Left renal cortex interstitium (tissue), 4 donors: Measurements from ENCODE around the gene PCDH9. TPM values are rescaled to one million over a fixed set of nuclear protein-coding genes. Genes with fewer than 3 reads are reported as not detected.
"Not testable (repeated sequence)": the region's sequence is repeated elsewhere in the genome, so short reads cannot be mapped to it uniquely, and the experiment has no call there.

Source experiments
- DNase-seq, 4 donors: peaks; one replicate each; pipeline ENCODE4 v3.0.0-alpha.2; 2013; ENCODE audit warnings: low read depth in 4 of 4, low spot score in 2 of 4, missing footprints in 1 of 4
- polyA plus RNA-seq, 4 donors: library from polyadenylated mRNA; unstranded; fragments of 120-200 nt; gene quantifications; one replicate each; pipeline ENCODE4 v1.2.1, GENCODE V29; 2013; ENCODE audit not compliant: insufficient read length in 4 of 4

The PCDH9 gene
- polyA plus RNA-seq, 4 donors: 12.9 to 16.1 (median 13.7) TPM

- no peak for DNase-seq
Observed at GRCh38 chr13:67133476-67133875, 96.7 kb downstream of the PCDH9 start.

GRCh38 chr13:67131393-67131792 is 98.7 kb downstream of the PCDH9 start:
- DNase-seq: no peak

DNA sequence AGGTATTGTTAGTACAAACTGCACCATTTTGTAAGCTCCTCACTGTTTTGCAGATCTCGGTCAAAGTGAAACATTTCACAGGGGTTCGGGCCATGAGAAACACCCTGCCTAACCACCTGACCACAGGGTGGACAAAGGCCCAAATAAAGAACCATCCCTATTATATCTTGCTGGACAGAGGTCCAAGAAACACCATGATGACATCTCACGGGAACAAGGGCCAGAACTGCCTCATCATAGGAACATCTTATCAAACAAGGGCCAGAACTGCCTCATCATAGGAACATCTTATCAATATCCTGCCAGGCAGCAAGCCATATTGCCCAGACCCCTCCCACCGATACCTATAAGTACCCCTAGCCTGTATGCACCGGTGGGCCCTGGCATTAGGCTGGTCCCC is 99.7 kb downstream of the PCDH9 start:
- no peak for DNase-seq

- no peak for DNase-seq
Observed at GRCh38 chr13:67128136-67128535, 102.0 kb downstream of the PCDH9 start.

GRCh38 chr13:67125681-67126080 is 104.5 kb downstream of the PCDH9 start:
- no peak for DNase-seq

- no peak for DNase-seq
Observed at GRCh38 chr13:67123165-67123564, 107.0 kb downstream of the PCDH9 start.

DNA sequence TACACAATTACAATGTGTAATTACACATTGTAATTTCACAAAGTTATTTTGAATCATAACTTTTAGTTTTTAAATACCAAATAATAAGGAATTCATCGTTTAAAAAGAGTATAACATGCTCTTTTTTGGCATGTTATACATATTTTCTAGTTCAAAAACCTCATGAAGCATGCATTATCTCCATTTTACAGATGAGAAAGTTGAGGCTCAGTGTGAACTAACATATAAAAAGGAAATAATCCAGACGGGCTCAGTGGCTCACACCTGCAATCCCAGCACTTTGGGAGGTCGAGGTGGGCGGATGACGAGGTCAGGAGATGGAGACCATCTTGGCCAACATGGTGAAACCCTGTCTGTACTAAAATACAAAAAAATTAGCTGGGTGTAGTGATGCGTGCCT is 107.9 kb downstream of the PCDH9 start:
- DNase-seq: no peak

DNA sequence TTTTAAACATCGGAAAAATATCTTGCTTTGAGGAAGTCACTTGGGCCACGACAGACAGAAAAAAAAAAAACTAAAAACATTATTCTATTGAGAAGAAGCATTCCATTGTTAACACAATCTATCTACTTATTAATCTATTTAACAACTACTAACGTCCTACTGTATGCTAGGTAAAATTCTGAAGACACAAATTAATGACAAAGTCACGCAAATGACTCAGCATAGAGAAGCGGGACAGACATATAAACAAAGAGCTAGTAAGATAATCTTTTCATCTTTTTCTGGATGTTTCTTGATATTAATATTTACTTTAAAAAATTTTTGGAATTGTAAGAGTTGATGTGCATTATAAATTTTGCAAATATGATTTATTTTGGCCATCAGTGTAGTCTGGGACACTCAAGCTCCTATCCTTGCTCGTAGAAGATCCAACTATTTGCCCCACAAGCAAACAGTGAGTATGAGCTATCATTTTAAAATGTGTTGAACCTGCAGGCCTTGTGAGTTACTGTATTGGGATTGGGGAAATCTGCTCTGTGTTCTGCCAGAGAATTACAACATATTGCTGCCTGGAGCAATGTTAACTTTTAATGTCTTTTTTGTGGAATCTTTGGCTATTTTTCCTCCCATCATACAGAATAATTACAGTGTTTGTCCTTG is 109.1 kb downstream of the PCDH9 start:
- no peak for DNase-seq

- DNase-seq: no peak
Observed at GRCh38 chr13:67119481-67119894, 110.6 kb downstream of the PCDH9 start.

GRCh38 chr13:67118277-67118676 is 111.9 kb downstream of the PCDH9 start:
- no peak for DNase-seq

DNA sequence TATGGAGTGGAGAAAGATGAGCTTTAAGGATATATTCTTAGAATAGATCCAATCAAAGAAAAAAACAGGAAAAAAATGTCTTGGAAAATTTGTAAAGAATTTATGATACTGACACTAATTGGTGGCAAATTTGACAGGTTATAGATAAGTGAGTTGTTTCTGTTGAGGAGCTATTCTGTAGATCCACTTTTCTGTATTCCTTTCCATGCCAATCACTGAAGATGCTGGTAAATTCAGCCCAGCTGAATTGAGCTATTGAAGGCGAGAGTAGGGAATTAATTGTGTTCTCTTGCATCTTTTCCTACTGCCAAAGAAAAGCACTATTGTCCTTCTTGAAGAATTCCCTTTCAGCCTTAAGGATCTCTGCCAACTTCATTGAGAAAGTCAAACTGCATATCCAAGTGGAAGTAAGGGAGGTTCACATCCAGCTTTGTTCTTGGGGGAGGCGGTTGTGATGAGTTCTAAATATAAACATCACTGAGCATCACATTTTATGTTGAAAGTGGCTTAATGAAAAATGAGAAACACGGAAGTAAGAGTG is 113.1 kb downstream of the PCDH9 start:
- no peak for DNase-seq

- no peak for DNase-seq
Observed at GRCh38 chr13:67107979-67108378, 122.2 kb downstream of the PCDH9 start.

DNA sequence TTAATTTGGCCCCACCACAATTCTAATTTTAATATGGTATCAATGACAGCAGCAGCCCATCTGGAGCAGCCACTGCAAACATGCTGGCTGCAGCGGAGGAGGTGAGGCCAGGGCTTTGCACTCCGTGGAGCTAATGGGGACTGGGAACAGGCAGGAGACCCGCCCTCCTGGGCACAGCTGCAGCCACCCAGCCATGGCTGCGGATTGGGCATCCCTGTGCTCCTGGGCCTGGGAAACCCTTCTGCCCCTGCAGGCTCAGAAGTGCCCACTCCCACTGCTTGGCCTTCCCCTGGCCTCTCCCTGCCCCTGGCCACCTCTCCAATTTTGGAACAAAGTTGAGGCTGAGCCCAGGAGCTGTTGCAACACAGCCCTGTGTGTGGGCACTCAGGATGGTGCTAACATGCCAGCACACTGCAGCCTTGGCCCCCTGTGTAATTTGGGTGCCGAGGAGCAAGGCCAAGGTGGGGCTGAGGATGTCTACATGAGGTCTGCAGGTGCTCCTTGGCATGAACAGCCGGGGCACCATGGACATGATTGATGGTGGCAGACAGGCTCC is 123.6 kb downstream of the PCDH9 start:
- no peak for DNase-seq

DNA sequence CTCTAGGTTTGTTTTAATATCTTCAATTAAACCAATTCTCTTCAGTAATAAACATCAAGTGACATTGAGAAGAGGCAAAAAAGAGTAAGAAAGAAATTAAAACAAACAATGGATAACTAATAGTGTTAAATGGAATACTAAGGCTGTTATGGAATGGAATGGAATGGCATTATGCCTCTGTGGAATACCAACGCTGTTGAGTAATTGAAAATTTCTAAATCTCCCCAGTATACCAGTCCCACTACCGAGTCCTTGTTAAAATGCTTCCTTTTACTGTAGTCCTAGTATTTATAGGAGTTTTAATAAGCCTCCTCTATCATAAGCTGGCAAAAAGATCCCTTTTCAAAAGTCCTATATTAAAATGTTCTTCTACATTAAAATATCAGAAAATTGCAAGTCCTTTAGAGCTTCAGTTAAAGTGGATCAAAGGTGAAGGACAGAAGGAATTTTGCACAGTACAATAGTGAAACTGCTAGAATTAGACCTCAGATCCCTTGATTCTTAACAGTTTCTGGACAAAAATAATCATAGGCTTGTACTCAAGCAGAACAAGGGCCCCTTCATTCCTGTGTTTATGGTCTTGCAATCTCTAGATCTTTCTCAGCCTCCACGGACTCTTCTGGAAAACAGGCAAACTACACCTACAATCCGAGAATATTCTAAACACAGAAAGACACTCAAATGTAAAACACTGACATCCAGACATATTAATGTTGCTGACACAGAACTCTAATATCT is 128.2 kb downstream of the PCDH9 start:
- no peak for DNase-seq

- no peak for DNase-seq
Observed at GRCh38 chr13:67100730-67101129, 129.4 kb downstream of the PCDH9 start.

DNA sequence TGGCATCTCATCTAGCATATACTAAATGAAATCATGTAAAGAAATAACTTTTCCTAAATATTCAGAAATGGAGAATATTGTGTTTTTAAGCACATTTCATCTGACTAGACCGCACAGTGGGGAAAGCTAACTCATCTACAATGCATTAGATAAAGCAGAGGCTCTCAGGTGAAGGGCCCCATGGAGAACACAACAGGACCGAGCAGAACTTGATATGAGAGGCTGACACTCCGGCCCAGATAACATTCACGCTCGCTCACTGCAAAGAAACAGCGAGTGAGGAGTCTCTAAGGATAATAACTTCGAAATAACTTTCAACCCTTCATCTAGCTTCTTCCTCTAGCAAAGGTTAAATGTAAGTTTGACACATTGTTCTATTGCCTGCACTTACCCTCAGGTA is 130.6 kb downstream of the PCDH9 start:
- no peak for DNase-seq

DNA sequence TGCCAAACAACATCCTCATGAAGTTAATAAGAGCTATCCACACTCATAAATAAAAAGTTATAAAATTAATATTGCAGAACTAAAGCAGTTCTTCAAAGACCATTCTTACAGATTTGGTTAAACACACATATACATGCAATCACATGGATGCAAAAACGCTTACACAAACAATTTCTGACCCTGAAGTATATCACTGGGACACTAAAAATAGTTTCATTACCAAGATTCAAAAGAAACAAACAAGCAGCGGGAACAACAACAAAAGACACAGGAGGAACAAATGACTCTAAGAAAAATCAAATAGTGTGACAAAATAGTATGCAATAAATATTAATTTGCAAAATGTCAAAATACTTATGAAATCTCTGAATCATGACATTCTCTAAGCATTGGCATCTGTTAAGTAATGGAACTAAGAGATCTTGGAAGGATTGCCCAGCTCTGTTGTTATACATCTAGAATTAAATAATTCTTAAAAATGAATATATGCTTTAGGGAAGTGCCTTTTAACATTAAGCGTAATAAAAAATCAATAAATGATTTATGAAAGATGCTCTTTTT is 132.2 kb downstream of the PCDH9 start:
- DNase-seq: no peak

- not testable (repeated sequence) for DNase-seq
Observed at GRCh38 chr13:67096893-67097292, 133.2 kb downstream of the PCDH9 start.

DNA sequence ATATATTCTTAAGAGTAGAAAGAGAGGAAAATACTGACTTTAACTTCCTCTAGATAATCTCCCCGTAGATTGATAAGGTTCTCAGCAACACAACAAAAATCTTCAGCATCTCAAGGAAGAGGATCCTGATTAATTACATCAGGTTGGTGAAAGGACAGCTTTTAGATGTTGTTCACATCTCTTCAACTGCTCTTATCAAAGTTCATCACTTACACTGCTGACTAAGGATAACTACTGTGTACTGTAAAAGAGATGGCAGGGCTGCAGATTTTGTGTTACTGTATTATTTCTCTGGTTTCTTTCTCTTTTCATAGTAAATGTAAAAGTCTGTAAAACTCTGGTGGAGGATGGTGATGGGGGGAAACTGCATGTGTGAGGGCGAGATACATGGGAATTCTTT is 133.7 kb downstream of the PCDH9 start:
- no peak for DNase-seq

- DNase-seq: no peak
Observed at GRCh38 chr13:67095621-67096020, 134.5 kb downstream of the PCDH9 start.

DNA sequence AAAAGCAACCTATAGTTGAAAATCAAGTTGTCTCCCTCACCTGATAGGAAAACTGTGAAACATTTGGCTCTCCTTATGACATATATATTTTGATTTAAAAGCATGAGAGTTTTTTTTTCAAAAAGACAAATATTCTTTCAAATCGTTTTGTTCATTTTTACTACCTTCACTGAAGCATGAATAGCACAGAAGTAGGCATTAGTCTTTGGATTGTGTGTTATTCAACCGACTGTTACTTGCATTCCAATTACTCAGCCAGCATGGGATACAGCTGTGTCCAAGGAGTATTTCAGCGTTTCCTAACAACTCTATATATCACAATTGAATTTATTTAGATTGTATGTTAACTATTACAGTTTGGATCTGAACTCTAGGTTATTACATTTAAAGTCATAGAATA is 135.2 kb downstream of the PCDH9 start:
- DNase-seq: no peak
